ENCODE data around the gene IL6R. TPM values are rescaled to one million over a fixed set of nuclear protein-coding genes. Genes with fewer than 3 reads are reported as not detected.

IL6R gene
- total and polyA plus RNA-seq, 2 experiments from 2014 or later, result 35.1 to 38.5 TPM

GRCh38 chr1:154446789-154447188 is 41.6 kb downstream of the IL6R start:
- no peak for DNase-seq (ENCODE audit: low spot score)
- Histone ChIP-seq H3K4me3 (no peak overlapping the region), H2AFZ (no peak overlapping the region), H3K9me2 (replicated peaks; ENCODE audit: insufficient read depth) (no peaks in the 10 kb centered on the region), H3K4me1 (ENCODE audit: insufficient read depth) (peaks cover 3% of the 10 kb centered on the region), H3K36me3 (replicated peaks; ENCODE audit: insufficient read depth, low read depth) (no peaks in the 10 kb centered on the region), H4K20me1 (ENCODE audit: insufficient read depth, poor library complexity, severe bottlenecking) (no peaks in the 10 kb centered on the region), H3K27ac (no peak overlapping the region), H3K27me3 (no peaks in the 10 kb centered on the region), H3K79me2 (no peaks in the 10 kb centered on the region), H3K9me3 (ENCODE audit: low read depth) (no peaks in the 10 kb centered on the region), H3K4me2 (no peak overlapping the region)
- TF ChIP-seq EZH2 (IDR thresholded peaks at IDR 0.05; ENCODE audit: borderline replicate concordance), result no peak
- TF ChIP-seq CTCF (IDR thresholded peaks at IDR 0.05; ENCODE audit: poor library complexity), result no peak
- no peak for TF ChIP-seq EZH2phosphoT487 (IDR thresholded peaks at IDR 0.05; ENCODE audit: low read depth, severe bottlenecking, unreplicated experiment)
- 91% methylated on average over 6 of the region's 6 CpGs for WGBS (ENCODE audit: low lambda C conversion rate, missing lambda C conversion rate)

GRCh38 chr1:154448331-154448811 is 43.2 kb downstream of the IL6R start:
- no peak for DNase-seq (ENCODE audit: low spot score)

GRCh38 chr1:154453161-154453560 is 48.0 kb downstream of the IL6R start:
- no peak for DNase-seq (ENCODE audit: low spot score)
- Histone ChIP-seq H4K20me1 (ENCODE audit: insufficient read depth, poor library complexity, severe bottlenecking) (no peaks in the 10 kb centered on the region), H3K79me2 (no peaks in the 10 kb centered on the region), H3K27me3 (no peaks in the 10 kb centered on the region), H2AFZ (no peak overlapping the region), H3K4me1 (ENCODE audit: insufficient read depth) (no peaks in the 10 kb centered on the region), H3K27ac (no peak overlapping the region), H3K9me2 (replicated peaks; ENCODE audit: insufficient read depth) (no peaks in the 10 kb centered on the region), H3K36me3 (replicated peaks; ENCODE audit: insufficient read depth, low read depth) (no peaks in the 10 kb centered on the region), H3K4me2 (no peak overlapping the region), H3K4me3 (no peak overlapping the region), H3K9me3 (ENCODE audit: low read depth) (no peaks in the 10 kb centered on the region)
- 88% methylated on average over 5 of the region's 5 CpGs for WGBS (ENCODE audit: low lambda C conversion rate, missing lambda C conversion rate)
- TF ChIP-seq EZH2phosphoT487 (IDR thresholded peaks at IDR 0.05; ENCODE audit: low read depth, severe bottlenecking, unreplicated experiment), result no peak
- TF ChIP-seq EZH2 (IDR thresholded peaks at IDR 0.05; ENCODE audit: borderline replicate concordance), result no peak
- TF ChIP-seq CTCF (IDR thresholded peaks at IDR 0.05; ENCODE audit: poor library complexity), result no peak

More at GRCh38 chr1:154448331-154448811, 43.2 kb downstream of the IL6R start:
- Histone ChIP-seq H3K27ac (no peak overlapping the region), H4K20me1 (ENCODE audit: insufficient read depth, poor library complexity, severe bottlenecking) (no peaks in the 10 kb centered on the region), H3K27me3 (no peaks in the 10 kb centered on the region), H3K9me3 (ENCODE audit: low read depth) (no peaks in the 10 kb centered on the region), H3K4me1 (ENCODE audit: insufficient read depth) (no peaks in the 10 kb centered on the region), H3K9me2 (replicated peaks; ENCODE audit: insufficient read depth) (no peaks in the 10 kb centered on the region), H2AFZ (no peak overlapping the region), H3K4me3 (no peak overlapping the region), H3K79me2 (no peaks in the 10 kb centered on the region), H3K4me2 (no peak overlapping the region), H3K36me3 (replicated peaks; ENCODE audit: insufficient read depth, low read depth) (no peaks in the 10 kb centered on the region)
- TF ChIP-seq CTCF (IDR thresholded peaks at IDR 0.05; ENCODE audit: poor library complexity), result no peak
- no peak for TF ChIP-seq EZH2phosphoT487 (IDR thresholded peaks at IDR 0.05; ENCODE audit: low read depth, severe bottlenecking, unreplicated experiment)
- no peak for TF ChIP-seq EZH2 (IDR thresholded peaks at IDR 0.05; ENCODE audit: borderline replicate concordance)
- 58% methylated on average over 7 of the region's 7 CpGs for WGBS (ENCODE audit: low lambda C conversion rate, missing lambda C conversion rate)
